Osteocyte (in vitro differentiated cells): ENCODE data around the gene SLC28A1. TPM values are rescaled to one million over a fixed set of nuclear protein-coding genes. Genes with fewer than 3 reads are reported as not detected.

Experiments
- DNase-seq: peaks from one replicate; pipeline ENCODE4 v3.0.0; 2021; ENCODE audit warnings: mixed read lengths; ENCODE audit not compliant: unreplicated experiment; ENCODE audit errors: extremely low spot score
- H3K27ac Mint-ChIP-seq: one replicate; pipeline ENCODE4 v1.8.0; 2021; ENCODE audit warnings: mild to moderate bottlenecking, mixed read lengths; ENCODE audit not compliant: unreplicated experiment
- H3K27me3 Mint-ChIP-seq: one replicate; pipeline ENCODE4 v1.8.0; 2021; ENCODE audit warnings: mixed read lengths; ENCODE audit not compliant: unreplicated experiment
- H3K36me3 Mint-ChIP-seq: one replicate; pipeline ENCODE4 v1.8.0; 2021; ENCODE audit warnings: mixed read lengths; ENCODE audit not compliant: unreplicated experiment
- H3K4me1 Mint-ChIP-seq: one replicate; pipeline ENCODE4 v1.8.0; 2021; ENCODE audit warnings: mixed read lengths; ENCODE audit not compliant: unreplicated experiment
- H3K4me3 Mint-ChIP-seq: one replicate; pipeline ENCODE4 v1.8.0; 2021; ENCODE audit warnings: mild to moderate bottlenecking, moderate library complexity, mixed read lengths; ENCODE audit not compliant: unreplicated experiment
- H3K9me3 Mint-ChIP-seq: one replicate; pipeline ENCODE4 v1.8.0; 2021; ENCODE audit warnings: mixed read lengths; ENCODE audit not compliant: unreplicated experiment
- total RNA-seq: library from RNA; stranded (reverse); gene quantifications from 2 replicates; pipeline ENCODE4 v1.2.1, GENCODE V29; 2021
- TF ChIP-seq, protein P1 (sequence below): fragments of 200-600 bp; sonication (generic); IDR thresholded peaks from 2 replicates; pipeline ENCODE4 v1.5.0; 2021; ENCODE audit warnings: antibody characterized with exemption, mild to moderate bottlenecking, moderate library complexity

Gene SLC28A1
- total RNA-seq, 1 donor from 2014 or later, result not detected

DNA sequence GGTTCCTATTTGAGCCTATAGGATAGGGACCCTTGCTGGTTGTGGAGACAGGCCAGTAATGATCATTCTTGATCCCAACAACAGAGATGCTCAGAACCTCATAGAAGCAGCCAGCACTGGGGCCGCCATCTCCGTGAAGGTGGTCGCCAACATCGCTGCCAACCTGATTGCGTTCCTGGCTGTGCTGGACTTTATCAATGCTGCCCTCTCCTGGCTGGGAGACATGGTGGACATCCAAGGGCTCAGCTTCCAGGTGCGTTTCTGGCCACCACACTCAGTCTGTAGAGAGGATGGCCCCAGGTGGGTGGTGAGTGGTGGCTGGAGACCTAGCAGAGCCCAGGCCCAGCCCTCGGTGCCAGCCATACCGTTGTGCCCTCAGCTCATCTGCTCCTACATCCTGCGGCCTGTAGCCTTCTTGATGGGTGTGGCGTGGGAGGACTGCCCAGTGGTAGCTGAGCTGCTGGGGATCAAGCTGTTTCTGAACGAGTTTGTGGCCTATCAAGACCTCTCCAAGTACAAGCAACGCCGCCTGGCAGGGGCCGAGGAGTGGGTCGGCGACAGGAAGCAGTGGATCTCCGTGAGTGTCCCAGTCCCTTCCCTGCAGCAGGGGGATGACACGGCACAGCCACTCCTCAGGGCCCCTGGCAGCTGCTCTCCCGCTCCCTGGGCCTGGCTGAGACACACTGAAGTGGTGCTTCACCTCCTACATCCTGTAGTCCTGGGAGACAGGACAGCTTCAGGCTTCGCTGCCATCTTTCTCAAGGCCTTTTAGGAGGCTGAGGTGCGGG, 50.7 kb downstream of the SLC28A1 start:
- H3K4me3 Mint-ChIP-seq, result no peak overlapping the region
- H3K27ac Mint-ChIP-seq, result no peak overlapping the region
- H3K9me3 Mint-ChIP-seq, result no peaks in the 10 kb centered on the region
- no peak for DNase-seq
- H3K36me3 Mint-ChIP-seq, result no peaks in the 10 kb centered on the region
- peaks cover 2% of the 10 kb centered on the region for H3K4me1 Mint-ChIP-seq
- H3K27me3 Mint-ChIP-seq, result peaks cover 14% of the 10 kb centered on the region
- TF ChIP-seq, protein P1, sequence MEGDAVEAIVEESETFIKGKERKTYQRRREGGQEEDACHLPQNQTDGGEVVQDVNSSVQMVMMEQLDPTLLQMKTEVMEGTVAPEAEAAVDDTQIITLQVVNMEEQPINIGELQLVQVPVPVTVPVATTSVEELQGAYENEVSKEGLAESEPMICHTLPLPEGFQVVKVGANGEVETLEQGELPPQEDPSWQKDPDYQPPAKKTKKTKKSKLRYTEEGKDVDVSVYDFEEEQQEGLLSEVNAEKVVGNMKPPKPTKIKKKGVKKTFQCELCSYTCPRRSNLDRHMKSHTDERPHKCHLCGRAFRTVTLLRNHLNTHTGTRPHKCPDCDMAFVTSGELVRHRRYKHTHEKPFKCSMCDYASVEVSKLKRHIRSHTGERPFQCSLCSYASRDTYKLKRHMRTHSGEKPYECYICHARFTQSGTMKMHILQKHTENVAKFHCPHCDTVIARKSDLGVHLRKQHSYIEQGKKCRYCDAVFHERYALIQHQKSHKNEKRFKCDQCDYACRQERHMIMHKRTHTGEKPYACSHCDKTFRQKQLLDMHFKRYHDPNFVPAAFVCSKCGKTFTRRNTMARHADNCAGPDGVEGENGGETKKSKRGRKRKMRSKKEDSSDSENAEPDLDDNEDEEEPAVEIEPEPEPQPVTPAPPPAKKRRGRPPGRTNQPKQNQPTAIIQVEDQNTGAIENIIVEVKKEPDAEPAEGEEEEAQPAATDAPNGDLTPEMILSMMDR, result peak; percentile 33

DNA sequence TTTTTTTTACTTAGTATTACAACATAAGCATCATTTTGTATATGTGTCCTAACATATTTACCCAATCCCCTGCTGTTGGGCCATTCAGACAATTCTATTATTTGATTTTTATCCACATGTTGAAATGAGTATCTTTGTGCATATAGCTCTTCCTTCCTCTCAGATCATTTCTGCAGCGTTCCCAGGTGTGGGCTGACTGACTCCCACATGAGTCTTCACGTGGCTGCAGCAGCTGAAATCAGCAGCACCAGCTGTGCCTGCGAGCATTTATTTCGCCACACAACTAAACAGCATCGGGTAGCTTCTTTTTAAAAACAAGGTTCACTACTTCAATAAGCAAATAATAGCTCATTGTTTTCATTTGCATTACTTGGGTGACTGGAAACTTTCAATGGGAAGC, 52.7 kb downstream of the SLC28A1 start:
- Mint-ChIP-seq H3K9me3 (no peaks in the 10 kb centered on the region), H3K27ac (no peak overlapping the region), H3K4me1 (peaks cover 2% of the 10 kb centered on the region), H3K4me3 (no peak overlapping the region), H3K27me3 (peaks cover 17% of the 10 kb centered on the region), H3K36me3 (no peaks in the 10 kb centered on the region)
- DNase-seq, result no peak
- TF ChIP-seq, protein P1, result no peak

DNA sequence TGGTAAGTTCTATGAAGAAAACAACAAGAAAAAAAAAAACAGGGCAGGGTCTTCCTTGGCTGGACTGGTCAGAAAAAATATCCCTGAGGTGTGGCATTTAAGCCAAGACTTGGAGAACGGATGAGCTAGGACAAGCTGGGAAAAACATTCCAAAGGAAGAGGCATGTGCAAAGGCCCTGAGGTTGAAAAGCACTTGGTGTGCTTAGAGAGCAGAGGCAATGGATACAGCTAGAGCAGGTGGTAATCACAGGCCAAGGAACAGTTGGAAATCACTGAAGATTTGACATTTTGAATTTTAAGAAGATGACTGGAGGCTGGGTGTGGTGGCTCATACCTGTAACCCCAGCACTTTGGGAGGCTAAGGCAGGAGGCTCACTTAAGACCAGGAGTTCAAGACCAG, 54.3 kb downstream of the SLC28A1 start:
- no peak for DNase-seq
- H3K27ac Mint-ChIP-seq, result no peak overlapping the region
- no peak overlapping the region for H3K4me3 Mint-ChIP-seq
- TF ChIP-seq, protein P1, result no peak
- no peaks in the 10 kb centered on the region for H3K9me3 Mint-ChIP-seq
- H3K27me3 Mint-ChIP-seq, result peaks cover 17% of the 10 kb centered on the region
- peaks cover 2% of the 10 kb centered on the region for H3K4me1 Mint-ChIP-seq
- H3K36me3 Mint-ChIP-seq, result no peaks in the 10 kb centered on the region

DNA sequence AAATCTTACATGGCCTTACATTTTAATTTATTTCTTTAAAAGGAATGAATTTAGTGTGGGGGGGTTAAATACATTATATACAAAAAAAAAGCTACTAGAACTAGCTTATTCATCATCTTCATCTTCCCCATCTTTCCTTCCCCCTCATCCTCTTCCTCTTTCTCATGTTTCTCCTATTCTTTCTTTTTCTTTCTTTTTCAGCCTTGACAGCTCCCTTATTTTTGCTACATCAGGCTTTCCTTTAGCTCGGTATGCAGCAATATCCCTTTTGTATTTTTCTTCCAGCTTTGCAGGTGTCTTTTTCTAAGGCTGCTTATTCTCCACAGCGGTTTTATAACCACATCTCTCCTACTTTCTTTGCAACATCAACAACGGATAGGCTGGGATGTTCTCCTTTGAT, 55.9 kb downstream of the SLC28A1 start:
- no peak overlapping the region for H3K27ac Mint-ChIP-seq
- no peak for DNase-seq
- H3K9me3 Mint-ChIP-seq, result no peaks in the 10 kb centered on the region
- H3K27me3 Mint-ChIP-seq, result peaks cover 17% of the 10 kb centered on the region
- peaks cover 2% of the 10 kb centered on the region for H3K4me1 Mint-ChIP-seq
- H3K4me3 Mint-ChIP-seq, result no peak overlapping the region
- TF ChIP-seq, protein P1, result no peak
- H3K36me3 Mint-ChIP-seq, result no peaks in the 10 kb centered on the region

DNA sequence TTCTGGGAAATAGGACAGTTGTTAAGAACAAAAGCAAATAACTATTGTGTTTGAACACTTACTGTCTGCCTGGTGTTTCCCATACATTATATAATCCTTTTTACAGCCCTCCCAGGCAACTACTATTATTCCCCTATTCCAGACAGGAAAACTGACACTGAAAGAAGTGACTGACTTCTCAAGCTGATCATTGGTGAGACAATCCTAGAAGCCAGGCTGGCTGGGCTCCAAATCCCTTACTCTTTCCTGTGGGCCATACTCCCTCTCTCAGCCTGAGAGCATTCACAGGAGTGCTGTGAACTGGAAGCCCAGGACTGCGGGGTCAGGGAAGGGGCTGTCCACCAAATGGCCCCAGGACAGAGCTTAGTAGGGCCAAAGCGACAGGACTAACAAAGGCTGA, 58.0 kb downstream of the SLC28A1 start:
- no peaks in the 10 kb centered on the region for H3K9me3 Mint-ChIP-seq
- DNase-seq, result no peak
- no peaks in the 10 kb centered on the region for H3K4me1 Mint-ChIP-seq
- H3K27ac Mint-ChIP-seq, result no peak overlapping the region
- H3K27me3 Mint-ChIP-seq, result peaks cover 14% of the 10 kb centered on the region
- no peak overlapping the region for H3K4me3 Mint-ChIP-seq
- no peaks in the 10 kb centered on the region for H3K36me3 Mint-ChIP-seq
- TF ChIP-seq, protein P1, result no peak
